H1 (cell line): ENCODE results near the gene DNAJC5G. TPM values are rescaled to one million over a fixed set of nuclear protein-coding genes. Genes with fewer than 3 reads are reported as not detected.

ENCODE experiments used
- CTCF ChIA-PET: fragments of 300-600 bp; sonication (Branson Sonifier 250); formaldehyde crosslinking; loops from one replicate; lab custom pipeline; 2021; ENCODE audit not compliant: partially characterized antibody; lab: Charles Lee
- POLR2A ChIA-PET: fragments of 300-600 bp; sonication (Branson Sonifier 250); formaldehyde crosslinking; loops from one replicate; lab custom pipeline; 2021; ENCODE audit warnings: inconsistent platforms; ENCODE audit not compliant: partially characterized antibody; lab: Charles Lee
- DNase-seq, 2 experiments: peaks; one replicate each; pipeline versions ENCODE4 v3.0.0 to v3.0.0-alpha.2; 2010 to 2022; ENCODE audit warnings: low spot score in 2 of 2, low read depth in 1 of 2, mixed read lengths in 1 of 2
- FAIRE-seq: peaks from 2 replicates; lab custom pipeline; 2011; peaks lifted over from hg19 to GRCh38; lab: Jason Lieb, UNC
- H2AFZ ChIP-seq: 2 replicates; pipeline ENCODE4 v1.8.1; 2012; ENCODE audit warnings: low read length, inconsistent platforms
- H2AK5ac ChIP-seq: 2 replicates; pipeline ENCODE4 v1.6.1; 2013; ENCODE audit warnings: low read depth, low read length
- H2BK120ac ChIP-seq: replicated peaks from 2 replicates; pipeline ENCODE3; 2013; ENCODE audit warnings: low read depth, low read length, inconsistent platforms
- H2BK12ac ChIP-seq: 2 replicates; pipeline ENCODE4 v1.6.1; 2013; ENCODE audit warnings: low read depth, low read length
- H2BK15ac ChIP-seq: 2 replicates; pipeline ENCODE4 v1.6.1; 2013; ENCODE audit warnings: low read length
- H2BK20ac ChIP-seq: 2 replicates; pipeline ENCODE4 v1.6.1; 2013; ENCODE audit warnings: low read length
- H2BK5ac ChIP-seq: 2 replicates; pipeline ENCODE4 v1.6.1; 2013; ENCODE audit warnings: low read depth, low read length
- H3K14ac ChIP-seq: 2 replicates; pipeline ENCODE4 v1.6.1; 2013; ENCODE audit warnings: inconsistent platforms; ENCODE audit not compliant: insufficient read length
- H3K18ac ChIP-seq: 2 replicates; pipeline ENCODE4 v1.6.1; 2013; ENCODE audit warnings: low read length; ENCODE audit errors: extremely low read depth
- H3K23ac ChIP-seq: 2 replicates; pipeline ENCODE4 v1.6.1; 2013; ENCODE audit warnings: inconsistent platforms; ENCODE audit not compliant: insufficient read length
- H3K23me2 ChIP-seq: 2 replicates; pipeline ENCODE4 v1.6.1; 2013; ENCODE audit warnings: low read depth, low read length
- H3K27ac ChIP-seq: 2 replicates; pipeline ENCODE4 v1.6.1; 2011; ENCODE audit warnings: low read depth, low read length, inconsistent platforms
- H3K27me3 ChIP-seq, 4 experiments: replicated peaks in 1 of 4; 1 replicate in 1 of 4; 2 replicates in 3 of 4; pipeline versions ENCODE4 v1.6.1 to v1.8.1; 2011 to 2013; ENCODE audit warnings: low read length in 3 of 4, mild to moderate bottlenecking in 3 of 4, inconsistent platforms in 2 of 4, mixed read lengths in 2 of 4, moderate library complexity in 1 of 4; ENCODE audit not compliant: control insufficient read depth in 3 of 4, insufficient read depth in 3 of 4; ENCODE audit errors: extremely low read depth in 1 of 4
- H3K36me3 ChIP-seq, 4 experiments: 2 replicates each; pipeline versions ENCODE4 v1.6.1 to v1.8.1; 2011 to 2013; ENCODE audit warnings: mild to moderate bottlenecking in 4 of 4, low read length in 3 of 4, moderate library complexity in 2 of 4, control low read depth in 1 of 4, inconsistent platforms in 1 of 4; ENCODE audit not compliant: insufficient read depth in 4 of 4, control insufficient read depth in 2 of 4
- H3K4ac ChIP-seq: replicated peaks from 2 replicates; pipeline ENCODE3; 2013; ENCODE audit warnings: low read length, low read depth, mixed read lengths, inconsistent platforms; ENCODE audit not compliant: insufficient read length
- H3K4me1 ChIP-seq, 4 experiments: replicated peaks in 1 of 4; 1 replicate in 1 of 4; 2 replicates in 3 of 4; pipeline versions ENCODE4 v1.6.1 to v1.8.1; 2011 to 2013; ENCODE audit warnings: low read length in 3 of 4, inconsistent platforms in 2 of 4, mixed read lengths in 1 of 4; ENCODE audit not compliant: insufficient read depth in 4 of 4, control insufficient read depth in 3 of 4
- H3K4me2 ChIP-seq, 2 experiments: 2 replicates each; pipeline versions ENCODE4 v1.6.1 to v1.8.1; 2011 to 2013; ENCODE audit warnings: low read depth in 2 of 2, low read length in 2 of 2, control low read depth in 1 of 2, inconsistent platforms in 1 of 2, mild to moderate bottlenecking in 1 of 2; ENCODE audit not compliant: insufficient read depth in 1 of 2
- H3K4me3 ChIP-seq, 4 experiments: fragments of 200-600, 300-600 bp in 1 of 4; sonication (generic), shearing (Covaris generic), sonication (Bioruptor Twin) in 1 of 4; 2 replicates each; pipeline versions ENCODE4 v1.5.1 to v1.8.1; 2011 to 2016; ENCODE audit warnings: low read length in 4 of 4, low read depth in 3 of 4, control low read depth in 2 of 4, inconsistent platforms in 2 of 4, mild to moderate bottlenecking in 2 of 4, mixed read lengths in 1 of 4, moderate library complexity in 1 of 4; ENCODE audit not compliant: insufficient read depth in 2 of 4; ENCODE audit errors: extremely low read depth in 1 of 4
- H3K56ac ChIP-seq: replicated peaks from 2 replicates; pipeline ENCODE3; 2013; ENCODE audit warnings: low read depth, mild to moderate bottlenecking, mixed read lengths, low read length, inconsistent platforms; ENCODE audit not compliant: insufficient read length
- H3K79me1 ChIP-seq: 2 replicates; pipeline ENCODE4 v1.6.1; 2013; ENCODE audit warnings: low read depth, low read length, control low read depth
- H3K79me2 ChIP-seq, 2 experiments: 2 replicates each; pipeline versions ENCODE4 v1.6.1 to v1.8.1; 2012 to 2013; ENCODE audit warnings: low read length in 2 of 2, mild to moderate bottlenecking in 2 of 2, inconsistent platforms in 1 of 2; ENCODE audit not compliant: insufficient read depth in 2 of 2, control insufficient read depth in 1 of 2
- H3K9ac ChIP-seq, 4 experiments: replicated peaks in 1 of 4; 1 replicate in 1 of 4; 2 replicates in 3 of 4; pipeline versions ENCODE4 v1.6.1 to v1.8.1; 2011 to 2013; ENCODE audit warnings: low read depth in 3 of 4, low read length in 3 of 4, control low read depth in 2 of 4, mild to moderate bottlenecking in 2 of 4, moderate library complexity in 2 of 4, inconsistent platforms in 1 of 4; ENCODE audit errors: extremely low read depth in 1 of 4
- H3K9me3 ChIP-seq, 2 experiments: 2 replicates each; pipeline versions ENCODE4 v1.6.1 to v1.8.1; 2012 to 2013; ENCODE audit warnings: mild to moderate bottlenecking in 2 of 2, moderate library complexity in 2 of 2, control low read depth in 1 of 2, inconsistent platforms in 1 of 2, low read depth in 1 of 2, low read length in 1 of 2, mixed read lengths in 1 of 2; ENCODE audit not compliant: insufficient read depth in 2 of 2
- H4K20me1 ChIP-seq, 2 experiments: replicated peaks in 1 of 2; 2 replicates each; pipeline versions ENCODE3 to v1.8.1; 2011 to 2013; ENCODE audit warnings: inconsistent platforms in 2 of 2, low read length in 2 of 2, mild to moderate bottlenecking in 1 of 2; ENCODE audit not compliant: insufficient read depth in 2 of 2, control insufficient read depth in 1 of 2
- H4K5ac ChIP-seq: 2 replicates; pipeline ENCODE4 v1.6.1; 2013; ENCODE audit warnings: low read length, low read depth, mixed read lengths, inconsistent platforms; ENCODE audit not compliant: insufficient read length
- H4K8ac ChIP-seq: 2 replicates; pipeline ENCODE4 v1.8.0; 2013; ENCODE audit warnings: mild to moderate bottlenecking, moderate library complexity, low read length, inconsistent platforms; ENCODE audit not compliant: insufficient read depth; ENCODE audit errors: extremely low read depth
- H4K91ac ChIP-seq: replicated peaks from 2 replicates; pipeline ENCODE3; 2013; ENCODE audit warnings: low read length, mixed read lengths, inconsistent platforms; ENCODE audit not compliant: insufficient read length
- CBX5 ChIP-seq: fragments of 300-800, 300-1000 bp; sonication (generic); IDR thresholded peaks from 2 replicates; pipeline ENCODE4 v1.7.1; 2016; ENCODE audit warnings: antibody characterized with exemption, low read length, low read depth
- CBX8 ChIP-seq: fragments of 300-800, 300-1000 bp; sonication (generic); IDR thresholded peaks from 2 replicates; pipeline ENCODE4 v1.7.1; 2016; ENCODE audit warnings: low read depth, low read length, borderline replicate concordance
- TAF1 ChIP-seq: IDR thresholded peaks from 2 replicates; pipeline ENCODE4 v1.6.1; 2011; ENCODE audit warnings: mild to moderate bottlenecking, low read depth, low read length
- WGBS, 2 experiments: shearing (Covaris generic) in 1 of 2; methylation state at CpG; one replicate each; pipeline versions ENCODE4 v1.1.6 to v1.1.7; 2013 to 2015; ENCODE audit warnings: low lambda C conversion rate in 2 of 2, mixed read lengths in 2 of 2, inconsistent platforms in 1 of 2, low coverage in 1 of 2, missing lambda C conversion rate in 1 of 2; ENCODE audit not compliant: insufficient replicate concordance in 2 of 2, insufficient coverage in 1 of 2, insufficient read length in 1 of 2; ENCODE audit errors: extremely low coverage in 1 of 2, missing lambda C conversion rate in 1 of 2; 5-methylcytosine and 5-hydroxymethylcytosine counted together
- polyA plus RNA-seq, 7 experiments: library from polyadenylated mRNA; depleted of rRNA in 3 of 7; stranded (reverse) in 5 of 7; unstranded in 2 of 7; fragments of >200 nt in 5 of 7; fragments of 200-250 nt in 2 of 7; gene quantifications; 1 replicate in 5 of 7; 2 replicates in 1 of 7; 4 replicates in 1 of 7; pipeline versions ENCODE4 v1.2.1 to v1.2.3, GENCODE V29; 2011 to 2013; ENCODE audit warnings: missing spikeins in 2 of 7, mixed read lengths in 2 of 7
- total RNA-seq: library from RNA; stranded (reverse); fragmentation: NEBNext Ultra II Directional; extraction: Animal tissue kit (Norgen Biotek cat#: 25700); gene quantifications from 2 replicates; pipeline ENCODE4 v1.2.1, GENCODE V29; 2021
- TF ChIP-seq, protein P1 (sequence below): IDR thresholded peaks from 2 replicates; pipeline ENCODE4 v1.6.1; 2011; ENCODE audit warnings: low read length, improper control_type of control experiment

DNAJC5G gene
- total and polyA plus RNA-seq, 2 of the 8 experiments (the other 6 are each of a cell fraction or from before 2014, with no cell fraction given), result 0.83 to 1.4 TPM

- TF ChIP-seq CBX5, result no peak
- no peak for TF ChIP-seq TAF1
- TF ChIP-seq, protein P1, sequence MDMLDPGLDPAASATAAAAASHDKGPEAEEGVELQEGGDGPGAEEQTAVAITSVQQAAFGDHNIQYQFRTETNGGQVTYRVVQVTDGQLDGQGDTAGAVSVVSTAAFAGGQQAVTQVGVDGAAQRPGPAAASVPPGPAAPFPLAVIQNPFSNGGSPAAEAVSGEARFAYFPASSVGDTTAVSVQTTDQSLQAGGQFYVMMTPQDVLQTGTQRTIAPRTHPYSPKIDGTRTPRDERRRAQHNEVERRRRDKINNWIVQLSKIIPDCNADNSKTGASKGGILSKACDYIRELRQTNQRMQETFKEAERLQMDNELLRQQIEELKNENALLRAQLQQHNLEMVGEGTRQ, result no peak
- TF ChIP-seq CBX8, result no peak
- CTCF ChIA-PET, result interaction anchor here (0.9 to 14.1 kb wide), 3 partner anchors 10 to 19 kb away, joined by 3 to 288 read pairs (median 5); partner anchors contain the start of genes DNAJC5G and TRIM54
- Histone ChIP-seq H2BK120ac (no peak overlapping the region), H3K4me3 (peak overlapping the region; percentile 60 to 85 (median 63)), H3K4ac (no peak overlapping the region), H2BK12ac (0 out of 2 replicates have a peak overlapping the region, but pooled peaks have one; percentile 79), H4K8ac (no peak overlapping the region), H3K56ac (no peak overlapping the region), H3K79me1 (no peaks in the 10 kb centered on the region), H2BK20ac (no peak overlapping the region), H3K23me2 (peaks cover 19% of the 10 kb centered on the region; the same call in 1 of the 2 replicates), H3K36me3 (no peaks in the 10 kb centered on the region), H4K91ac (no peak overlapping the region), H3K4me2 (peak overlapping the region; percentile 88 to 99), H3K27ac (no peak overlapping the region), H4K5ac (no peak overlapping the region), H3K4me1 (peaks cover 3 to 19% (median 14%) of the 10 kb centered on the region in 4 experiments), H3K18ac (peak overlapping the region; percentile 15; the same call in 1 of the 2 replicates), H2AK5ac (0 out of 2 replicates have a peak overlapping the region, but pooled peaks have one; percentile 0), H2BK15ac (no peak overlapping the region), H3K27me3 (peaks cover 39 to 66% (median 58%) of the 10 kb centered on the region in 4 experiments), H2AFZ (no peak overlapping the region), H3K79me2 (peaks cover 0 to 2% of the 10 kb centered on the region in 2 experiments; a peak in 1 of 4 replicates), H2BK5ac (no peak overlapping the region), H3K23ac (no peak overlapping the region), H3K9me3 (no peaks in the 10 kb centered on the region), H3K14ac (no peak overlapping the region), H4K20me1 (peaks cover 0 to 11% of the 10 kb centered on the region in 2 experiments), H3K9ac (peak overlapping the region in 3 of 4 experiments; percentile 1 to 8 (median 4); a peak in 1 of 7 replicates)
- 37% methylated on average over 10 of the region's 11 CpGs; no CpG with 5 or more reads in 1 of the 2 experiments for WGBS, 2 experiments
- DNase-seq, result no peak
- POLR2A ChIA-PET, result interaction anchor here (0.7 to 8.2 kb wide), 6 partner anchors 9 to 52 kb away, joined by 3 to 71 read pairs (median 4); partner anchors contain the start of genes CAD, DNAJC5G and TRIM54
- FAIRE-seq, result no peak
These were observed 13.8 kb upstream of the DNAJC5G start for GRCh38 chr2:27261241-27261925.
